ENCODE measurements around the gene PCDH1. TPM values are rescaled to one million over a fixed set of nuclear protein-coding genes. Genes with fewer than 3 reads are reported as not detected.
A peak's percentile ranks its signal among the peaks of the same experiment; 100 is the strongest.

The PCDH1 gene
- polyA plus RNA-seq, 3 donors: 18.7 to 26.2 (median 21.0) TPM

DNA sequence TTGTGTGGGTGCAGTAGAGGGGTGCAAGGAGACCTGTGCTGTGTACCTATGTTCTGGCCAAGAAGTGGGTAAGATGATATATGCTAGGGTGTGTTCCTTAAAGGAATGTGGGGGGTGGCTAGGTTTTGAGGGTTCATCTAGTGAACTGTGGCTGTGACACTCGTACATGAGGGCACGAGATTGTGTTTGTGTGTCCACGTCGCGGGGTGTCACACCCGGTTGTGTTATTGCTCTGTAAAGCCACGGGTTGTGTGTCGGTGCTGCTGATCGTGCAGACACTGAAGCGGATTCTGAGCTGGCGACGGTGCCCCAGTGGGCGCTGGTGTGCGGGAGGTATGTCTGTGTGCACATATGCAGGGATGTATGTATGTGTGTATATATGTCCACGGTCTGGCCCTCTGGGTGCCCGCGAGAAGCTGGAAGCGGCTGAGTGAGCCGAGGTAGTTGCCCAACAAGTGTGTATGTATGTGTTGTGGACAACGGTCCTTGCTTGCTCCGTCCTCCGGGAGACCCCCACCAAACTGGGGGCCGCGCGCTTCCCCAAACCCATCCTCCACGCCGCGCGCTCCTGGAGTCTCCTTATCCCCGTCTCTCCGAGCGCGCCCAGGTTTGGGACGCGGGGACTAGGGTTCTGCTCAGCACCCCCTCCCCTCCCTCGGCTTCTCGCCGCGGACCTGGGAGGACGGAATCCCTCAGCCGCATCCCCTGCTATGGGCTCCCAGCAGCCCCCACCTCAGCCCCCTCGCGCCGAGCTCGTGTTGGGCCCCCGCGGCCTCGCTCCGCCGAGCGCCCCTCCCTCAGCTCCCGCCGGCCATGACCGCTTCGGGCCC is 639 bp downstream of the PCDH1 start:
- DNase-seq (ENCODE audit: extremely low read depth in 1 of 11, low read depth in 9 of 11, low spot score in 4 of 11): no peak

DNA sequence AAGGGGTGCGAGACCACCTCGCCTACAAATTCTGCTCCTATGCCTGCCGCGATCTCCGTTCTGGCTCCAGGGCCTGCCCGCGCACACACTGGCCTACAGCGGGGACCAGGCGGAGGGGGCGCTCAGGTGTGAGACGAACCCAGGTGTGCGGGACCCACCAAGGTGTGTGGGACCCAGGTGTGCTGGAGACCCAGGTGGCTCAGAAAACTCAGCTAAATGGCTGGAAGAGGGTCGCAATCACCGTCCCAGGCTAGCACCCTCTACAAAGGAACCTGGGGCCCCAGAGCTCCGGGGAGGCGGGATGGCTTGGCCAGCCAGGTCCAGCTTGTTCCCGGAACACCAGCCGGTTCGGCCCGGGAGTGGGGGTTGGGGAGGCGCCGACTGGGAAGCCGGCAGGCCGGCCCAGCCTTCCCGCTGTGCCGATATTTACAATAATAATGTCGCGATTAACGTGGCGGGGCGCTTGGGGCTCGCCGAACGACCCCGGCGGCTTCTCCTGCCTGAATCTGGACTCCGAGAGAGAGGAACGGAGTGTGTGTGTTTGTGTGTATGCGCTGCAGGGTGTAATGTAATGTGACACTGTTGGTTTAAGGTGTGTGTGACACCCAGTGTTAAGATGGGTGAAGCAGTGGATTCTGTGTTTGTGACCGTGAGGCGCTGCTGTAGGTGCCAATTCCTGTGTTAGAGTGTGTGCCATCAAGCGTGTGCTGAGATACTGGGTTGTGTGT is 1.4 kb downstream of the PCDH1 start:
- no peak for DNase-seq (ENCODE audit: extremely low read depth in 1 of 11, low read depth in 9 of 11, low spot score in 4 of 11)

DNA sequence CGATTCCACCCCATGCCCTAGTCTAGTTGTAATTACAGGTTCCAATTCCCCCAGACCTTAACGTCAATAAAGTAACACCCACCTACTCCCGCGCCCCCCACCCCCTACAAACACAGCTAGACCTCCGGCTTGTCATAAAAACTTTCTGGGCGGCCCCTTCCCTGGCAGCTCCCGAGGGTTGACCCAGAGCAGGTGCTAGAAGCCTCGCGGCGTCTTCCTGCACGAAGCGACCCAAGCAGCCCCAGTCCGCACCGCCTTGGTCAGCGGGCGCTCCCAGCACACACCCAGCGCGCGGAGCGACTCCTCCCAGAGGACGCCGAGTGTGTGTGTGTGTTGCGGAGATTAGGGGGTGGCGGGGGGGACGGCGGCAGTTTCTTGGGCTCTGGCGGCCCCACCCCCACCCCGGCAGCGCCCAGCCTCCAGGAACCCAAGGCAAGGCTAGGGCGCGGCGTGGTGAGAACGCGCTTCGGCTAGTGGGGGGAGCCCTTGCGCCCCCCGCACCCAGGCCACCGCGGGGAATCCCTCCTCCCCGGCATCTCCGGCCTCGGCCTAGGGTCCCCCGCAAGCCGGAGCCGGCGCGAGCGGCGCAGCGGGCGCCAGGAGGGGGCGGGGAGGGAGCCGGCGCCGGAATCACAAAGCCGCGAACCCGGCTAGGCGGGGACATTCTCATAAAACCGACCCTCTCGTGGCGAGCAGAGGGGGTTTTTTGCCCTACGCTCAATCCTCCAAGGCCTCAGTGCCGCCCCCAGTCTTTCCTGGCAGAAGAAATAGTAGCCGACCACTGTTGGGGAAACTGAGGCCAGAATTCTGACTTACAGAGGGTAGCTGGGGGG is 2.2 kb downstream of the PCDH1 start:
- no peak for DNase-seq (ENCODE audit: extremely low read depth in 1 of 11, low read depth in 9 of 11, low spot score in 4 of 11)

DNA sequence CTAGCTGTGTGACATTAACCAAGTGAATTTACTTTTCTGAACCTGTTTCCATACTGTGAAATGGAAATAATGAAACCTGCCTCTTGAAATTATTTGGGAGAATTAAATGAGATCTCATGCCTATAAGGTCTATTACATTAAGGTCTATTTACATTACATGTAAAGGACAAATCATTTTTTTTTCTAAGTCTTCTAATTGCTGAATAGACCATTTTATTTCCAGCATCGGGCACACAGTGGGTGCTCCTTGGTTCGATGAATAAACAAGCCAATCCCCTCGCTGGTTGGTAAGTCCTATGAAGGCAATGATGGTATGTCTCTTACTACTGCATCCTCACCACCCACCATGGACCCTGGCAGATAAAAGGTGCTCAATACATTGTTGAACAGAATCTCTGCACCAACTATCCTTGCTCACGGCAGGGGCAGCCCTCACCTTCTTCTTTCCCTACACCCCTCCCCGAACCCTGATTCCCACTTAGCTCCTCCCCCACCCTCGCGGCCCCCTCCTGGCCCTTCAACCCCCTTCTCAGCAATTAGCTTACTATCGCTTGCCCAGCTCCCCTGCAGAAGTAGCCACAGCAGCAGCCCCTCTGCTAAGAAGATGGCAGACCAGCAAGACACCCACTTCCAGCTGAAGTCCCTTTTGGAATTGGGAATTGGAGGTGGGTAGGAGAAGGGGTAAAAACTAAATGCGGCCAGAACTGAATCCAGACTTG is 3.0 kb downstream of the PCDH1 start:
- DNase-seq (ENCODE audit: extremely low read depth in 1 of 11, low read depth in 9 of 11, low spot score in 4 of 11): no peak

DNA sequence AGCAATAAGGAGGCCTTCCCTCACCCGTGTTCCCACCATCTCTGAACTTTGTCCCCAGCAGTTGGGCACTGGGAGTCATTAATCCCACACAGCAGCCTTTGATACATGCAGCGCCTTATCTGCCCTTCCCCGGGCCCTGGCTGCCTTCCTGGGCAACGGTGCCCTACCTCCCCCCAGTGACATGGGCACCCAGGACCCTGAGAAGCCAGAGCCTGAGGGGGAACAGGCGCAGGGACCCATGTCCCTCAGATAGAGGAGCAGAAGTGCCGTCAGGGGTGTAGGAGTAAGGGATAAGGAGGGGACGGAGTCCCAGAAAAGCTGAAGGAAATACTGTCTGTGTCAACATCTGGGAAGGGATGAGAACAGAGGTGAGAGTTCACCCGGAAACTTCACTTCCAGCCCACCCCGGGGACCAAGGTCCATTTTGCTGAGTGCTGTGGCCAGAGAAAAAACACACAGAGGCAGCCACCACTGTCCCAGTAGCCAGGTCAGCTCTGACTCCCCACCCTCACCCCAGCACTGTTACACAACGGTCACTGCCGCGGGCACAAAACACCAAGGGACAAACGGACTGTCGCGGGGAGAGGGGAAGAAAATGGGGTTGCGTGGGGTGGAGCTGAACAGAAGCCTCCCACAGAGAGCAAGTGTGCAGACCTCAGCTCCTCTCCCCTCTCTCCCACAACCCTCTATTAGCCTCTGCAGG is 3.8 kb downstream of the PCDH1 start:
- no peak for DNase-seq (ENCODE audit: extremely low read depth in 1 of 11, low read depth in 9 of 11, low spot score in 4 of 11)

DNA sequence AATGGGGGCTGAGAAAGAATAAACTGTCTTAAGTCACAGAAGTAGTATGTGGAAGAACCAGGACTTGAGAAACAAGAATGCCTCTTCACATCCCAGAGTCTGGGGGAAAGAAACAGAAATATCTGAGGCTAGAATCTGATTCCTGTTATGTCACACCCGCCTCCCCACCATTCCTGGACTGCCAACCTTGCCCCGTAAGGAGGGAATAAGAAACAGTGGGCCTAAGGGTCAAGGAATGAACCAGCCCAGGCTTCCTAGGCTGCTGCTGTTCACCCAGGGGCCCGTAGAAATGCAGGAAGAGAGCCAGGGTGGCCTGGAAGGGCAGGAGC is 4.3 kb downstream of the PCDH1 start:
- DNase-seq (ENCODE audit: extremely low read depth in 1 of 11, low read depth in 9 of 11, low spot score in 4 of 11): no peak

DNA sequence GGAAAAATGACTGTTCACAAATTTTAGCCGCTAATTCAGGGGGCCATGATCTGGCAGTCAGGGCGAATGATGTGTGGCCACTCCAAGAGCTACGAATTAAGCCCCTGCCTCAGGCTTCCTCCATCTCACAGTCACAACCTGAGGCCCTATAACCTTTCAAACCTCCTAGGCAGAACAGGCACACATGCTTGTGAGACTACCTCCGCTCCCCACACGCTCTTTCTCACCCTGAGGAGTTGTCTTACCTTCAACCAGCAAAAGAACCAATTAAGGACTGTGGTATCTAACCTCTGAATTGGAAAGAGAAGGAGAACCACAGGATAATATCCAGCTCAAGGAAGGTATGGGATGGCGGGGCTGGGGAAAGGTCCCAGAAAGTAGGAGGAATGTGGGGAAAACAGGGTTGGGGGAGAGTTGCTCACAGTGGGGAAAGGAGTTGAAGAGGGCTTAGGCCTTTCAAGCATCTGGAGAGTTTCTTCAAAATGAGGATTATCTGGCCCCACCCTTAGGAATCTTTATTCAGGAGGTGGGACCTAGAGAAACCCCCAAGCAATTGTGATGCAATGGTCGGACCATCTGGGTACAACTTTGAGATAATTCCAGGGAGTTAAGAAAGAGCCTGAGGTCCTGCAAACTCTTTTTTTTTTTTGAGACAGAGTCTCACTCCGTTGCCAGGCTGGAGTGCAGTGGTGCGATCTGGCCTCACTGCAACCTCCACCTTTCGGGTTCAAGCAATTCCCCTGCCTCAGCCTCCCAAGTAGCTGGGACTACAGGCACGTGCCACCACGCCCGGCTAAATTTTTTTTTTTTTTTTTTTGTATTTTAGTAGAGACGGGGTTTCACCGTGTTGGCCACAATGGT is 5.5 kb downstream of the PCDH1 start:
- no peak for DNase-seq (ENCODE audit: extremely low read depth in 1 of 11, low read depth in 9 of 11, low spot score in 4 of 11)

DNA sequence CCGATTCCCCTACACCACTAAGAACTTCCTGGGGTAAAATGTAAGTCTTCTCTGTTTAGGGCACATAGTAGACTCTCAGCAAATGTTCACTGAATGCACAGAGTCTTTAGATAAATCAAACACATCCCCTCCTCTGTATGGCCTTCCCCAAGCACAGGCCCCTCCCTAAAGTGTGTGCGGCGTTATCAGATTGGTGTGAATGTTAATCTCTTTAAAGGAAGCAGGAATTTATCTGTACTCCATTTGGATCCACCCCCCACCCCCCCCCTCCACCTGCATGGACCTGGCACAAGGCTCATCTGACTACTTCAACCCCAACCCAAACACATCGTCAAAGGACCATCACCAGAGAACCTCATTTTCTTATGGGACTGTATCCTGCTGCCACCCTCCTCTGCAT is 6.3 kb downstream of the PCDH1 start:
- no peak for DNase-seq (ENCODE audit: extremely low read depth in 1 of 11, low read depth in 9 of 11, low spot score in 4 of 11)

DNA sequence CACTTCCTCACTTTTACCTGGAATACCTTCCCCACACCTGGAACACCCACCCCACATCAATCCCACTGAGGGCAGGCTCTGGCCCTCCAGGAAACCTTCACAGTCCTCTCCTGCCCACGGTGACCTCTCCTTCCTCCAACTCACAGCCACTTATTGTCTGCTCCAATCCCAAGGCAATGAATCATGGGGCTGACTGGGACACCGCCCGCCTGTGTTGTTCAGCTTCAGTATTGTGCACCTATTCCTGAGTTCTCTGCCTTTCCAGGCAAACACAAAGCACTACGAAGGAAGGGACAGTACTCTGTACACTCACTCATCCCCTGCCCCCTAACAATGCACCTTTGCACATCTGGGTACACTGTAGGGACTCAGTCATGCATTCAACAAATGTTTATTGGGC is 7.3 kb downstream of the PCDH1 start:
- DNase-seq (ENCODE audit: extremely low read depth in 1 of 11, low read depth in 9 of 11, low spot score in 4 of 11): no peak

DNA sequence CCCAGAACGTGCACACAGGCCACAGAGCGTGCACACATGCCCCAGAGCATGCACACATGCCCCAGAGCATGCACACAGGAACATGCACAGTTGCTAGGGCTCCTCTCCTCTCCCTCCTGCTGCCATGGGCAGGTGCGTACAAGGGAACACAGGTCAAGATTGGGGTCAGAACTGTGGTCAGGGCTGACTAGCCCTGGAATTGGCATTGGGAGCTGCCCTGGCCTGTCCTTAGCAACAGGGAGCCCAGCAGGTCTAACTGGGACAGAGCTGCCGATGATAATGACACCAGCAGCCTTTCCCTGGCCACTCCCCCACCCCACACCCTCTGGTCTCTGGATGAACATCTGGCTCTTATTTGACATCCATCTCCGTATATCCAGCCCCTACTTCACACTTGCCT is 8.0 kb downstream of the PCDH1 start:
- DNase-seq (ENCODE audit: extremely low read depth in 1 of 11, low read depth in 9 of 11, low spot score in 4 of 11): no peak

DNA sequence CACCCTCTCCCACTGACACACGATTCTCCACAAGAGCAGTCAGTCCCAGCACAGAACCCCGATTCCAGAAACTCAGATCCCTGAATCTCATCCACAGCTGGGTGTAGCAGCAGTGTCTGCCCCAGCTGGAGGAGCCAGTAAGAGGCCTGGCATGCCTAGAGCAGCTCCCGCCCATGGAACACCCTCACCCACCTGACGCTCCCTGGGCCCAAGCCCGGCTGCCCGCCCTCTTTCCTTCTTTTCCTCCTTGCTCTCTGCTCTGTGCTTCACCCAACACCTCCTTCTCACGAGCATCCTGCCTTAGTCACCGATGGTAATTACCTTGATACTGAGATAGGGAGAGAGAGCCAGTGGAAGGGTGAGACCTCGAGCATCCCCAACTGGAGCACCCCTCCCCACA is 8.7 kb downstream of the PCDH1 start:
- no peak for DNase-seq (ENCODE audit: extremely low read depth in 1 of 11, low read depth in 9 of 11, low spot score in 4 of 11)

DNA sequence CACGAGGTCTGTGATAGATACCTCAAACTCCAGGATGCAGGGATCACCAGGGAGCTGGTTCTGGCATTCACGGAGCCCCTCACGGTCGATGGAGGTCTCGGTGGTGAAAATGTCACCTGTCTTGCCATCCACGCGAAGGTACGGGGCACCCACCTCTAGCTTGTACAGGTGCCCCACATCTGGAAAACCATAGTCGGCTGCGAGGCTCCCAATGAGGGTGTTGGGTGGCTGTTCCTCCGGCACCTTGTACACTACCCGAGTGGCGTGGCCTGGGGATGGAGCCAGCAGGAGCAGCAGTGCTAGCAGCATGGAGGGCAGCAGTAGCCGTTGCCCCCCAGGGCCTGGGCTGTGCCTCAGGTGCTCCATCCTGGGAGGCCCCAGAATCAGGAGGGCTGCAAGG is 9.2 kb downstream of the PCDH1 start:
- DNase-seq (ENCODE audit: extremely low read depth in 1 of 11, low read depth in 9 of 11, low spot score in 4 of 11): no peak

DNA sequence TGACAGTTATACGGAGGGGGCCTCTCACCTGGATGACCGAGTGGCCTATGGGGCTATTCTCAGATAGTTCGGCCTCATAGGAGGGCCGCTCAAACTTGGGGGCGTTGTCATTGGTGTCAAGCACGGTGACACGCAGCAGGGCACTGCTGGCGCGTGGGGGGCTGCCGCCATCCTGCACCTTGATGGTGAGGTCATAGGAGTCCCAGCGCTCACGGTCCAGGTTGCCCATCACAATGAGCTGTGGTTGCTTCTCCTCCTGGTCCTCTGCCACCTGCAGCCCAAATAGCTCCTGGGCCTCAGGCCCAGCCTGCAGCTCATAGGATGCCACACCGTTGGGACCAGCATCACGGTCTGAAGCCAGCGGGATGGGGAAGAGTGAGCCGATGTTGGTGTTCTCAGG is 9.7 kb downstream of the PCDH1 start:
- no peak for DNase-seq (ENCODE audit: extremely low read depth in 1 of 11, low read depth in 9 of 11, low spot score in 4 of 11)

DNA sequence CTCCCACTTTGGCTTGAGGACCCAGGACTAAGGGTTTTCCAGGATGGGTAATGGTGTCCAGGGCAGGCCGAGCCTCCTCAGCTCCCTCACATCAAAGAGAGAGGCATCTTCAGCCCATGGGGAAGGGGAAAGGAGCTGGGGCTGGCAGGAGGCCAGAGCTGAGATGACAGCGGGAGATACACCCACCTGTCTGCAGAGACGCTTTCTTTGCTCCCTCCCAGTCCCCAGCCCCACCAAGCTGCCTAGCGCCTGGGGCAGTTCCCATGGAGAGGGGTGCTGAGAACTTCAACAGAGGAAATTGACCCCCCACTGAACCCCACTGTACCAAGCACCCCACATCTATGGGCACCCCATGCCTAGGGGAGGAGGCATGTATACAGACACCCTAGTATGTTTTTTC is 10.6 kb downstream of the PCDH1 start:
- no peak for DNase-seq (ENCODE audit: extremely low read depth in 1 of 11, low read depth in 9 of 11, low spot score in 4 of 11)

DNA sequence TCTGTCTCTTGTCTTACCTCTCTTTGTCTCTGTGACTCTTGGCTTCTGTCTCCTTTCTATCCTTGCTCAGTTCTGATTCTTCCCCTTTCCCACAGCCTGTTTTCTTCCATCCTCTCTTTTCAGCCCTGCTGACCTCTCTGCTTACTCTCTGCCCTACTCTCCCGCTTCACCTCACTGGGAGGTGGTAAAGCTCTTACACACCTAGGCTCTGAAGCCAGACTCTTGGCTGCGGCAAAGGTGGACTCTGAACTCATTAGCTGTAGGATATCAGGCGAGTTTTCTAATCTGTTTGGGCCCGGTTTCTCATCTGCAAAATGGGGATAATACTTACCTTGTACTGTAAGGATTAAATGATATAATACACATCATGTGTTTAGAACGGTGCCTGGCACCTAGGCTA is 11.1 kb downstream of the PCDH1 start:
- no peak for DNase-seq (ENCODE audit: extremely low read depth in 1 of 11, low read depth in 9 of 11, low spot score in 4 of 11)

DNA sequence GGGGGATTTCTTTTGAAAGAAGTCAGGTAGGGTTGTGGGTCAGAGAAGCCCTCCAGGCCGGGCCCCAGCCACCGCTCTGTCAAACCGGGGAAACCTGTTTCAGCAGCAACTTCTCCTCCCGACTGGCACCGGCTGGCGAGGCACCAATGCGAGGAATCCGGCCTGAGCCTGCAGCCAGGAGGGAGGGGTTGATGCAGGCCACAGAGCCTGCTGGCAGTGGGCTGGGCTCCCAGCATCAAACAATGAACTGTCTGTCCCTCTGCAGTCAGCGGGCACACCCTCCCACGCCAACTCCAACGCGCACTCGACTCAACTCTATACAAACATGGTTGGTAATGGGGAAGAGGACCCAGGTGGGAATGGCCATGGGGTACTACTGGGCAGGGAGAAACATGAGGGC is 12.1 kb downstream of the PCDH1 start:
- peak in 2 of 11 donors; percentile 72 to 75 for DNase-seq (ENCODE audit: extremely low read depth in 1 of 11, low read depth in 9 of 11, low spot score in 4 of 11)

DNA sequence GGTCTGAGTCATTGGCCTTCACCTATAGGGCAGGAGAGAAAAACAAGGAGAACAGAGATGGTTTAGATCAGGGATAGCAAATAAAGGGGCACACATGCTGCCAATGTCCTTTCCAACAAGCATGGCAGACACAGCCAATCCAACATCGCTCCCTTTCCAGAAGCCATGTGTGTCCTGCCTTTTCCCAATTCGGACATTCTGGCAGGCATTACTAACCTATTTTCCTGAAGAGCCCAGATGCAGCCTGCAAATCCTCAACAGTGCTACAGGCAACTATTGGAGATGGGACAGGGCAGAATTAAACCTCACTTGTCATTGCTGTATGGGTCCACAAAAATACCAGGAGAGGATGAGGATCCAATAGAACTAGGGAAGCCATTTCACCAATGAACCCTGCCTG is 12.8 kb downstream of the PCDH1 start:
- DNase-seq (ENCODE audit: extremely low read depth in 1 of 11, low read depth in 9 of 11, low spot score in 4 of 11): no peak
